Neural cell (in vitro differentiated cells): ENCODE results near the gene GTSF1L. TPM values are rescaled to one million over a fixed set of nuclear protein-coding genes. Genes with fewer than 3 reads are reported as not detected.

Source experiments
- H2AFZ ChIP-seq: fragments of 200-600, 300-800 bp; sonication (generic), shearing (Covaris generic); 2 replicates; pipeline ENCODE4 v1.6.0; 2014; ENCODE audit warnings: low read depth, mild to moderate bottlenecking, antibody characterized with exemption, low read length, moderate library complexity
- H3F3A ChIP-seq: fragments of 200-600 bp; shearing (Covaris generic); 2 replicates; pipeline ENCODE4 v1.6.1; 2016; ENCODE audit warnings: mild to moderate bottlenecking, moderate library complexity, mixed read lengths, antibody characterized with exemption, low read length; ENCODE audit not compliant: insufficient read depth, poor library complexity, severe bottlenecking
- H3K27ac ChIP-seq: fragments of 200-600, 300-800 bp; sonication (generic), shearing (Covaris generic); 2 replicates; pipeline ENCODE4 v1.5.1; 2014; ENCODE audit warnings: mild to moderate bottlenecking, low read length, moderate library complexity
- H3K27me3 ChIP-seq: fragments of 300-800, 200-600 bp; sonication (generic), shearing (Covaris generic); 2 replicates; pipeline ENCODE4 v1.6.0; 2014; ENCODE audit warnings: mild to moderate bottlenecking, low read depth, low read length, moderate library complexity; ENCODE audit not compliant: insufficient read depth
- H3K36me3 ChIP-seq: fragments of 300-800, 200-600 bp; sonication (generic), shearing (Covaris generic); 2 replicates; pipeline ENCODE4 v1.5.1; 2014; ENCODE audit warnings: mild to moderate bottlenecking, antibody characterized with exemption, low read length, moderate library complexity; ENCODE audit not compliant: insufficient read depth
- H3K4me2 ChIP-seq: fragments of 300-800, 200-600 bp; sonication (generic), shearing (Covaris generic); 2 replicates; pipeline ENCODE4 v1.6.0; 2014; ENCODE audit warnings: mild to moderate bottlenecking, low read length
- H3K4me3 ChIP-seq: fragments of 300-800, 200-600 bp; sonication (generic), shearing (Covaris generic); 2 replicates; pipeline ENCODE4 v1.5.1; 2014; ENCODE audit warnings: mild to moderate bottlenecking, low read length, moderate library complexity
- H3K79me2 ChIP-seq: fragments of 200-600 bp; shearing (Covaris generic); replicated peaks from 2 replicates; pipeline ENCODE4 v1.6.0; 2014; ENCODE audit warnings: mild to moderate bottlenecking, low read length, moderate library complexity; ENCODE audit not compliant: insufficient read depth
- H3K9ac ChIP-seq: fragments of 300-800, 200-600 bp; sonication (generic), shearing (Covaris generic); 2 replicates; pipeline ENCODE4 v1.6.1; 2016; ENCODE audit warnings: mild to moderate bottlenecking, low read length, mixed read lengths
- H3K9me2 ChIP-seq: fragments of 200-600 bp; shearing (Covaris generic); 2 replicates; pipeline ENCODE4 v1.6.1; 2016; ENCODE audit warnings: mild to moderate bottlenecking, low read length, mixed read lengths; ENCODE audit not compliant: insufficient read depth
- H3K9me3 ChIP-seq: fragments of 200-600, 300-800 bp; sonication (generic), shearing (Covaris generic); 2 replicates; pipeline ENCODE4 v1.6.1; 2016; ENCODE audit warnings: mild to moderate bottlenecking, mixed run types, low read length, moderate library complexity, mixed read lengths
- H4K20me1 ChIP-seq: fragments of 200-600 bp; shearing (Covaris generic); 2 replicates; pipeline ENCODE4 v1.6.1; 2016; ENCODE audit warnings: mild to moderate bottlenecking, mixed run types; ENCODE audit not compliant: insufficient read depth
- CTCF ChIP-seq: fragments of 450-650 bp; IDR thresholded peaks from 2 replicates; pipeline ENCODE4 v1.5.1; 2014; ENCODE audit warnings: antibody characterized with exemption, mild to moderate bottlenecking, moderate library complexity; ENCODE audit not compliant: poor library complexity, severe bottlenecking
- EP300 ChIP-seq: fragments of 450-650 bp; conservative IDR thresholded peaks from 2 replicates; pipeline ENCODE4 v1.6.1; 2014; ENCODE audit warnings: antibody characterized with exemption, mild to moderate bottlenecking, moderate library complexity; ENCODE audit not compliant: poor library complexity, severe bottlenecking
- EZH2 ChIP-seq: fragments of 200-600, 300-800 bp; shearing (Covaris generic), sonication (generic); IDR thresholded peaks from 2 replicates; pipeline ENCODE4 v1.6.1; 2014; ENCODE audit warnings: antibody characterized with exemption, low read length, borderline replicate concordance, mild to moderate bottlenecking; ENCODE audit not compliant: insufficient read depth, poor library complexity, severe bottlenecking
- MXI1 ChIP-seq: fragments of 450-650 bp; conservative IDR thresholded peaks from 2 replicates; pipeline ENCODE4 v1.6.1; 2014; ENCODE audit warnings: antibody characterized with exemption, mild to moderate bottlenecking; ENCODE audit not compliant: poor library complexity, severe bottlenecking
- POLR2AphosphoS5 ChIP-seq: IDR thresholded peaks from 2 replicates; pipeline ENCODE4 v1.6.1; 2012
- RAD21 ChIP-seq: fragments of 450-650 bp; conservative IDR thresholded peaks from 2 replicates; pipeline ENCODE4 v1.6.1; 2014; ENCODE audit warnings: antibody characterized with exemption, mild to moderate bottlenecking, moderate library complexity
- REST ChIP-seq: IDR thresholded peaks from 2 replicates; pipeline ENCODE4 v1.6.1; 2012; ENCODE audit warnings: borderline replicate concordance
- SMC3 ChIP-seq: fragments of 450-650 bp; conservative IDR thresholded peaks from 2 replicates; pipeline ENCODE4 v1.6.1; 2014; ENCODE audit warnings: antibody characterized with exemption, mild to moderate bottlenecking, moderate library complexity; ENCODE audit not compliant: poor library complexity
- TAF1 ChIP-seq: IDR thresholded peaks from 2 replicates; pipeline ENCODE4 v1.6.1; 2012; ENCODE audit warnings: low read depth
- polyA plus RNA-seq: library from polyadenylated mRNA; depleted of rRNA; stranded (reverse); fragments of >200 nt; gene quantifications from 2 replicates; pipeline ENCODE4 v1.2.3, GENCODE V29; 2014

GTSF1L gene
- polyA plus RNA-seq, 1 donor from 2014 or later: not detected

- Histone ChIP-seq H4K20me1 (no peaks in the 10 kb centered on the region), H3K27ac (no peak overlapping the region), H3K79me2 (no peaks in the 10 kb centered on the region), H2AFZ (no peak overlapping the region), H3K36me3 (no peaks in the 10 kb centered on the region), H3K9me3 (no peaks in the 10 kb centered on the region), H3K9me2 (no peaks in the 10 kb centered on the region), H3K4me2 (no peak overlapping the region), H3K9ac (no peak overlapping the region), H3K27me3 (no peaks in the 10 kb centered on the region), H3K4me3 (no peak overlapping the region), H3F3A (no peaks in the 10 kb centered on the region)
- no peak for TF ChIP-seq MXI1
- no peak for TF ChIP-seq TAF1
Measured at GRCh38 chr20:43689165-43689564, 37.6 kb downstream of the GTSF1L start.

- H3K27me3 ChIP-seq: no peaks in the 10 kb centered on the region
- no peak overlapping the region for H3K4me3 ChIP-seq
- no peak overlapping the region for H3K27ac ChIP-seq
- no peak overlapping the region for H3K4me2 ChIP-seq
- no peak overlapping the region for H3K9ac ChIP-seq
- H3K9me2 ChIP-seq: no peaks in the 10 kb centered on the region
- H3K9me3 ChIP-seq: no peaks in the 10 kb centered on the region
- H4K20me1 ChIP-seq: no peaks in the 10 kb centered on the region
- TF ChIP-seq SMC3 (no peak), TAF1 (no peak), POLR2AphosphoS5 (no peak), RAD21 (no peak), EZH2 (no peak), EP300 (no peak), REST (no peak), MXI1 (no peak), CTCF (no peak)
- H2AFZ ChIP-seq: no peak overlapping the region
- H3K79me2 ChIP-seq: no peaks in the 10 kb centered on the region
- H3F3A ChIP-seq: no peaks in the 10 kb centered on the region
- H3K36me3 ChIP-seq: no peaks in the 10 kb centered on the region
Measured at GRCh38 chr20:43686820-43687219, 40.0 kb downstream of the GTSF1L start.

GRCh38 chr20:43682446-43682845 lies 44.4 kb downstream of the GTSF1L start:
- Histone ChIP-seq H3K4me3 (no peak overlapping the region), H3K27me3 (no peaks in the 10 kb centered on the region), H3K9me3 (no peaks in the 10 kb centered on the region), H3K9ac (no peak overlapping the region), H4K20me1 (no peaks in the 10 kb centered on the region), H3K79me2 (no peaks in the 10 kb centered on the region), H2AFZ (no peak overlapping the region), H3K27ac (no peak overlapping the region), H3K36me3 (no peaks in the 10 kb centered on the region), H3K9me2 (no peaks in the 10 kb centered on the region), H3K4me2 (no peak overlapping the region), H3F3A (no peaks in the 10 kb centered on the region)
- TF ChIP-seq EZH2 (no peak), REST (no peak), SMC3 (no peak), EP300 (no peak), CTCF (no peak), RAD21 (no peak), TAF1 (no peak), MXI1 (no peak), POLR2AphosphoS5 (no peak)
